Activated CD4-positive, alpha-beta T cell treated with anti-CD3 and anti-CD28 coated beads, Interleukin-2, amount 10 ng/mL, durations not matched to agents 7 days and 5 days (primary cell): ENCODE data around the gene CCDC28A. TPM values are rescaled to one million over a fixed set of nuclear protein-coding genes. Genes with fewer than 3 reads are reported as not detected.

ENCODE experiments used
- CTCF ChIA-PET: fragments of 350-600 bp; sonication (Branson Sonifier 250); formaldehyde crosslinking; loops from one replicate; lab custom pipeline; 2021; ENCODE audit warnings: antibody characterized with exemption; lab: Charles Lee
- POLR2A ChIA-PET: fragments of 350-600 bp; sonication (Branson Sonifier 250); formaldehyde crosslinking; loops from one replicate; lab custom pipeline; 2021; ENCODE audit warnings: antibody characterized with exemption; lab: Charles Lee
- DNase-seq: peaks from one replicate; pipeline ENCODE4 v3.0.0-alpha.2; 2020
- H3K27ac Mint-ChIP-seq: one replicate; pipeline ENCODE4 v1.8.0; 2021; ENCODE audit warnings: mild to moderate bottlenecking, moderate library complexity, mixed read lengths
- H3K27me3 Mint-ChIP-seq: one replicate; pipeline ENCODE4 v1.8.0; 2021; ENCODE audit warnings: mixed read lengths
- H3K36me3 Mint-ChIP-seq: one replicate; pipeline ENCODE4 v1.8.0; 2021; ENCODE audit warnings: low read depth, mixed read lengths
- H3K4me1 Mint-ChIP-seq: one replicate; pipeline ENCODE4 v1.8.0; 2021; ENCODE audit warnings: mixed read lengths
- H3K4me3 Mint-ChIP-seq: one replicate; pipeline ENCODE4 v1.8.0; 2021; ENCODE audit warnings: mild to moderate bottlenecking, moderate library complexity, mixed read lengths
- H3K9me3 Mint-ChIP-seq: one replicate; pipeline ENCODE4 v1.8.0; 2021; ENCODE audit warnings: mixed read lengths
- total RNA-seq, 2 experiments: library from RNA; stranded (reverse); gene quantifications; one replicate each; pipeline ENCODE4 v1.2.3, GENCODE V29; 2021

The CCDC28A gene
- total RNA-seq, 2 experiments from 2014 or later: 22.5 to 27.3 TPM

- ChIA-PET POLR2A (no interaction called here), CTCF (no interaction called here)
- no peak overlapping the region for H3K27ac Mint-ChIP-seq
- H3K36me3 Mint-ChIP-seq: no peaks in the 10 kb centered on the region
- no peak for DNase-seq
- H3K9me3 Mint-ChIP-seq: no peaks in the 10 kb centered on the region
- no peaks in the 10 kb centered on the region for H3K4me1 Mint-ChIP-seq
- peaks cover 17% of the 10 kb centered on the region for H3K27me3 Mint-ChIP-seq
- no peak overlapping the region for H3K4me3 Mint-ChIP-seq
These were observed 27.0 kb downstream of the CCDC28A start for GRCh38 chr6:138800377-138801150.

- H3K9me3 Mint-ChIP-seq: no peaks in the 10 kb centered on the region
- H3K4me3 Mint-ChIP-seq: no peak overlapping the region
- H3K27me3 Mint-ChIP-seq: peaks cover 12% of the 10 kb centered on the region
- H3K4me1 Mint-ChIP-seq: no peaks in the 10 kb centered on the region
- ChIA-PET POLR2A (no interaction called here), CTCF (interaction anchor here (0.9 to 1.3 kb wide), 2 partner anchors 13 to 14 kb away, joined by 3 read pairs; no protein-coding TSS in a partner anchor)
- no peaks in the 10 kb centered on the region for H3K36me3 Mint-ChIP-seq
- no peak overlapping the region for H3K27ac Mint-ChIP-seq
- DNase-seq: no peak
These were observed 29.8 kb downstream of the CCDC28A start for GRCh38 chr6:138803331-138803730.

DNA sequence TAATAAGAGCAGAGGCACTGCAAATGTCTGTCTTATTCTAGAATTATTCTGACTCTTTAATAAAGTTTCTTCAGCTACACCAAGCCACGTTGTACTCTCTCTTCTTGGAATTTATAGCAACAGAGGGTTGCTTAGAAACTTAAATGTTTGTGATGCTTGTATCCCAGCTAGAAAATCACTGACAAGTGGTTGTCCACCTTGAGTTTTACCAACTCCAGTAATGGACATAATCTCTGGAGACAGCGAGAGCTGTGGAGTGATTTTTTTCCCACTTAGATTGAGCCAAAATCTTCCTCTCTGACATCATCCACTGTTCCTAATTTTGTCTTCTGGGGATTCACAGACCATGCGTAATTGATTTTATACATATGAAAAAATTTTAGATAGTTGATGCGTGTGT lies 30.3 kb downstream of the CCDC28A start:
- peaks cover 12% of the 10 kb centered on the region for H3K27me3 Mint-ChIP-seq
- no peaks in the 10 kb centered on the region for H3K9me3 Mint-ChIP-seq
- no peaks in the 10 kb centered on the region for H3K4me1 Mint-ChIP-seq
- ChIA-PET POLR2A (no interaction called here), CTCF (interaction anchor here (0.9 to 1.3 kb wide), 2 partner anchors 12 to 13 kb away, joined by 3 read pairs; no protein-coding TSS in a partner anchor)
- no peak overlapping the region for H3K4me3 Mint-ChIP-seq
- H3K27ac Mint-ChIP-seq: no peak overlapping the region
- no peak for DNase-seq
- H3K36me3 Mint-ChIP-seq: no peaks in the 10 kb centered on the region

DNA sequence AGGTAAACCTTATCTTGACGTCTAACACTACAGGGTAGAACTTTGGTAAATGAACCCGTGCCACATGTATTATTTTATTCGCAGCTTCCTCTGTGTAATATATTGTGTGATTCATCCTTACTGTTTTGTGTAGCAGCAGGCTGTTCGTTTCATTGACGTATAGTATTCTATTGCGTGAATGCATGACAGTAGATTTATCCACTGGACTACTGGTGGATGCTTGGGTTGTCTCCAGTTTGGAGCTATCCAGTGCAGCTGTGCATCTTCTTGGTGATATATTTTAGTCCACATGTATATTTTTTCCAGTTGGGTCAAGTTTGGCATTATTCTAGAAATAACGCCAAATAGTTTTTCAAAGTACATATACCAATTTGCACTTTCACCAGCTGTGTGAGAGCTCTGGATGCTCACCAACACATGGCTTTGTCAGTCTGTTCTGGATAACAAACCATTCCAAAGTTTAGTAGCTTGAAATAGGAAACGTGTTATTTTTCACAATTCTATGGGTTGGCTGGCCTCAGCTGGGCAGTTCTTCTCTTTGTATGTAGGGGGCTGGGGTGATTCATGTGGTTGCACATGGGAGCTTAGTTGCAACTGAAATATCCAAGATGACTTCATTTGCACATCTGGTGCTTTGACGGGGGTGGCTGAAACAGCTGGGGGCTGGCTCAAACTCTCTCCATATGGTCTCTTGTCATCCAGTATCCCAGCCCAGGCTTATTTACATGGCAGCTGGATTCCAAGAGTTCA lies 31.6 kb downstream of the CCDC28A start:
- POLR2A ChIA-PET: no interaction called here
- Mint-ChIP-seq H3K27ac (no peak overlapping the region), H3K4me3 (no peak overlapping the region), H3K9me3 (no peaks in the 10 kb centered on the region), H3K36me3 (no peaks in the 10 kb centered on the region), H3K4me1 (no peaks in the 10 kb centered on the region), H3K27me3 (peaks cover 12% of the 10 kb centered on the region)
- CTCF ChIA-PET: interaction anchor here (1.2 to 1.5 kb wide), 2 partner anchors 11 to 373 kb away, joined by 3 to 5 read pairs; no protein-coding TSS in a partner anchor
- no peak for DNase-seq

GRCh38 chr6:138806889-138807288 lies 33.3 kb downstream of the CCDC28A start:
- H3K9me3 Mint-ChIP-seq: no peaks in the 10 kb centered on the region
- H3K4me1 Mint-ChIP-seq: no peaks in the 10 kb centered on the region
- H3K4me3 Mint-ChIP-seq: no peak overlapping the region
- H3K36me3 Mint-ChIP-seq: no peaks in the 10 kb centered on the region
- no peak overlapping the region for H3K27ac Mint-ChIP-seq
- peaks cover 12% of the 10 kb centered on the region for H3K27me3 Mint-ChIP-seq
- CTCF ChIA-PET: interaction anchor here (0.5 kb wide), 1 partner anchor 52 kb away, joined by 5 read pairs; no protein-coding TSS in a partner anchor
- POLR2A ChIA-PET: no interaction called here
- no peak for DNase-seq

DNA sequence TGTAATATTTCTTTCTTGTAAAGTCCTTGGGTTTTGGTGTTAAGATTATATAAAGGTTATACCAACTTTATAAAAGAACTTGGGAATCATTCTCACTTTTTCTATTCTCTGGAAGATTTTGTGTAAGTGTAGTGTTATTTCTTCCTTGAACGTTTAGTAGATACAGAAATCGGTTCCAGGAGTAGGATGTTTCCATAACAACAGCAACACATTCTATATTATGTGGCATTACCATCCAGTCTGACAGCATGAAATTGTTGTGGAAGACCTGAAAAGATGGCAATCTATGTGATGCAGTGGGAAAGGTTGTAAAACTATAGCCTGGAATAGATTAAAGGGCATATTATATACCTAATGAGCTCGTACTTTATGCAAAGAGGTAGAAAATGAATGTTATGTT lies 36.1 kb downstream of the CCDC28A start:
- CTCF ChIA-PET: no interaction called here
- Mint-ChIP-seq H3K36me3 (no peaks in the 10 kb centered on the region), H3K4me3 (no peak overlapping the region), H3K4me1 (no peaks in the 10 kb centered on the region), H3K9me3 (no peaks in the 10 kb centered on the region), H3K27ac (no peak overlapping the region), H3K27me3 (peaks cover 12% of the 10 kb centered on the region)
- DNase-seq: no peak
- POLR2A ChIA-PET: no interaction called here

DNA sequence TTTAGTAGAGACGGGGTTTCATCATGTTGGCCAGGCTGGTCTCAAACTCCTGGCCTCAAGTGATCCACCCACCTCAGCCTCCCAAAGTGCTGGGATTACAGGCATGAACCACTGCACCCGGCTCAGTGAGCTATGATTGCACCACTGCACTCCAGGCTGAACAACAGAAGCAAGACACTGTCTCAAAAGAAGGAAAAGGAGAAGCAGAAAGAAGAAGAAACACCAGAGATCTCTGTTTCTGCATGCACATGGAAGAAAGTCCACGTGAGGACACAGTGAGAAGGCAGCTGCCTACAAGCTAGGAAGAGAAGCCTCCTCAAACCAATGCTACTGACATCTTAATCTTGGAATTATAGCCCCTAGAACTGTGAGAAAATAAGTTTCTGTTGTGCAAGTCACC lies 38.3 kb downstream of the CCDC28A start:
- no peaks in the 10 kb centered on the region for H3K9me3 Mint-ChIP-seq
- DNase-seq: no peak
- peaks cover 8% of the 10 kb centered on the region for H3K4me1 Mint-ChIP-seq
- POLR2A ChIA-PET: no interaction called here
- peaks cover 4% of the 10 kb centered on the region for H3K27me3 Mint-ChIP-seq
- no peak overlapping the region for H3K27ac Mint-ChIP-seq
- H3K36me3 Mint-ChIP-seq: no peaks in the 10 kb centered on the region
- CTCF ChIA-PET: interaction anchor here (1.3 kb wide), 1 partner anchor 22 kb away, joined by 3 read pairs; no protein-coding TSS in a partner anchor
- H3K4me3 Mint-ChIP-seq: no peak overlapping the region

DNA sequence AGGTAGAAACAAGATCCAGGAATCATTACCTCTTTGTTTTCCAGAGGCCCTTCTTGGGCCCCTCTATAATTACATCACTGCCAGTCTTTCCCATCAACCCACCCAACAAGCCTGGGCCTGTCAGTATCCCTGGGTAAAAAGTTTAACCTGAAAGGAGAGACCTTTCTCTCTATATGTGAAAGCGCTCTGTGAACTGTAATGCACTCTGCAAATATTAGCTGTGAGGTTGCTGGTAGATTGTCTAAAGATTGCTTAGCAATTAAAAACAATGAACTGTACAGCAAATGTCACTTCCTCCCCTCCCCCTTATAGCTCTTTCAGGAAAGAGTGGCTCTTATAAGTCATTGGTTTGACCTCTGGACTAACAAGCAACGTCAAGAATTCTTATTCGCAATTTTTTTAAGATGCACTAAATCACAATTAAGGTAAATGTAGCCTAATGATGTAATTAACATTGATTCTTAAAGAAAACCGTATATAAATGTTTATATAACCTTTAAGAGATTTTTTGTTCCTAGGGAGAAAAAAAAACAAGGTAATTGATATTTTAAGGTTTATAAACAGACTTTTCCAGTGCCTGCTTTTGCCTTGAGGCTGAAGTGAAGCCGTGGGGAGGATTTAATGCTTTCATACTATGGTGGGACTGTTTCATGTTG lies 40.7 kb downstream of the CCDC28A start:
- Mint-ChIP-seq H3K27ac (no peak overlapping the region), H3K4me3 (no peak overlapping the region), H3K4me1 (peaks cover 24% of the 10 kb centered on the region), H3K9me3 (no peaks in the 10 kb centered on the region), H3K36me3 (no peaks in the 10 kb centered on the region), H3K27me3 (no peaks in the 10 kb centered on the region)
- DNase-seq: no peak
- POLR2A ChIA-PET: no interaction called here
- CTCF ChIA-PET: interaction anchor here (1.0 to 1.3 kb wide), 2 partner anchors 20 to 25 kb away, joined by 3 to 4 read pairs; no protein-coding TSS in a partner anchor

DNA sequence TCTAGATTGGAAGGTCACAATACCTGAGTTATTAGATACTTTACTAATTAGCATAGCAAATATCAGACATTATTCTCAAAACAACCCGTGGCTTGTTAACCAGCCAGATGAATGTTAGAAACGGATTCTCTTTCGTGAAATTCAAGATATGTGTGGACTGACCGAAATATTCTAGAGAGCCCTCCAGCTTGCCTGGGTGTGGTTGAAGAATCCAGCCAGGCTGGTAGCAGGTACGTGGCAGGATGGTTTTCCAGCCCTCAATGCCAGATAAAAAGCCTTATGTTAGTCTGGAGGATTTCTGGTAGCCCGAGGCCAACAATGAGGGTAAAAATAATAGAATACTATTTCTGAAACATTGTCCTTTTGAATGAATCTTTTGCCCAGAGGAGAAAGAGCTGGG lies 41.7 kb downstream of the CCDC28A start:
- Mint-ChIP-seq H3K36me3 (no peaks in the 10 kb centered on the region), H3K4me1 (peaks cover 26% of the 10 kb centered on the region), H3K9me3 (no peaks in the 10 kb centered on the region), H3K4me3 (no peak overlapping the region), H3K27me3 (no peaks in the 10 kb centered on the region), H3K27ac (no peak overlapping the region)
- ChIA-PET POLR2A (no interaction called here), CTCF (interaction anchor here (1.0 to 1.9 kb wide), 7 partner anchors 10 to 402 kb away, joined by 3 to 9 read pairs (median 4); partner anchors contain the start of gene REPS1)
- no peak for DNase-seq

DNA sequence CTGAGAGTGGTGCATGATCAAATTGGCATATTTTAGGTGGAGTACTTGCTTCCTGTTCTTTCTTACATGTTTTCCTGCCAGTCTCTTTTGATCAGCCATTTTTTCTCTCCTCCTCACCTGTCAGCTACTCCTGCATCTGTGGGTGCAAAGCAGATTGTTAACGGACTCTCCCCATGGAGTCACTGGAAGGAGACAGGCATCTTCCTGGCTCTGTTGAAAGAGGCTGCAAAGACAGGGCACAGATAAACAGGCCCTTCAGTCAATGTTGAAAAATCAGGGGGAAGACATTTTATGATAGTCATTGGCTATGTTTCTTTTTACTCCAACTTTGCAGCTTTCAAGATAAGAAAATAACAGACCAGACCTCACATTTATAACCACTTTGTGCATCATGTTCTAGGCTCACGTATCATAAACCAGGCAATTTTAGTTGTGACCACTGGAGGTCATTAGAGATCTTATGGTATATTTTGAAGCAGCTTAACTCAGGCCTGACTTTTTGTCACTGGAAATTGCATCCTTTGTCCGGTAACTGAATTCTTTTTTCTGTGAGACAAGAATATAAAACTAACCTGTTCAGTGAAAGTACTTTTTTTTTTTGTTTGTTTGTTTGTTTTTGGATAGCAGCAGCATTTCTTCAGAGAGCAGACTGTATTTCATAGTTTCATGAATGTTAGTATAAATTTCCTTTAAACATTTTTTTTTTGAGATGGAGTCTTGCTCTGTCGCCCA lies 42.4 kb downstream of the CCDC28A start:
- no peaks in the 10 kb centered on the region for H3K36me3 Mint-ChIP-seq
- H3K4me1 Mint-ChIP-seq: peaks cover 26% of the 10 kb centered on the region
- DNase-seq: no peak
- ChIA-PET POLR2A (no interaction called here), CTCF (interaction anchor here (0.6 to 1.9 kb wide), 10 partner anchors 9 to 402 kb away, joined by 3 to 9 read pairs (median 4); partner anchors contain the start of gene REPS1)
- H3K27me3 Mint-ChIP-seq: no peaks in the 10 kb centered on the region
- H3K4me3 Mint-ChIP-seq: no peak overlapping the region
- no peaks in the 10 kb centered on the region for H3K9me3 Mint-ChIP-seq
- H3K27ac Mint-ChIP-seq: peak overlapping the region; percentile 36

DNA sequence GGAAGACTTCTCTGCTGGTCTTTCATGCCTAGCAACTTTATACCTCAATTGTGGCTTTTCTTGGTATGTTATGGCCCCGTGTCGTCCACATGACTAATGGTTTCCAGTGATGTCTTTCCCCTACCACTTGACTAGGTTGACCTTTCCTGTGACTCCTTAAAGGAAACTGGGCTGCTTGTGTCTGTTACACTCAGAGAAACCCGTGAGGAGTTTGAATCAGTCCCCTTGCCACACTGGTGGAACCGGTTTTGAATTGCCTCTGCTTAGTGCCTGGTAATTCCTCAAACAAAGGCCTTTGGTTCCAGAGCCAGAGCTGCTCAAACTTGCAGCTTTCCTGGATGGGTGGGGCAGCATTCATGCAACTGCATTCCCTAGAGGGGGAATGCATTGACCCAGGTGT lies 44.2 kb downstream of the CCDC28A start:
- Mint-ChIP-seq H3K36me3 (no peaks in the 10 kb centered on the region), H3K4me3 (no peak overlapping the region), H3K27ac (no peak overlapping the region), H3K9me3 (no peaks in the 10 kb centered on the region), H3K27me3 (no peaks in the 10 kb centered on the region), H3K4me1 (peaks cover 26% of the 10 kb centered on the region)
- DNase-seq: no peak
- POLR2A ChIA-PET: interaction anchor here (0.7 kb wide), 1 partner anchor 546 kb away, joined by 3 read pairs; no protein-coding TSS in a partner anchor
- CTCF ChIA-PET: interaction anchor here (0.7 to 1.7 kb wide), 3 partner anchors 14 to 19 kb away, joined by 3 to 4 read pairs (median 3); no protein-coding TSS in a partner anchor
